ENCODE results near the gene WDFY4.

DNA sequence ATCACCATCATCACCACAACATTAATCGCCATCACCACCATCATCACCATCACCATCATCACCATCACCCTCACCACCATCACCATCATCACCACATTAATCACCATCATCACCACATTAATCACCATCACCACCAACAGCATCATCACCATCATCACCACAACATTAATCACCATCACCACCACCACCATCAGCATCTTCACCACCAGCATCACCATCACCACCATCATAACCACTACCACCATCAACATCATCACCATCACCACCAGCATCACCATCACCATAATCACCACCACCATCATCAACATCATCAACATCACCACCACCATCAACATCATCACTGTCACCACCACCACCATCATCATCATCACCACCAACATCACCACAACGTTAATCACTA, 124.6 kb downstream of the WDFY4 start:
- TF ChIP-seq, protein P1, sequence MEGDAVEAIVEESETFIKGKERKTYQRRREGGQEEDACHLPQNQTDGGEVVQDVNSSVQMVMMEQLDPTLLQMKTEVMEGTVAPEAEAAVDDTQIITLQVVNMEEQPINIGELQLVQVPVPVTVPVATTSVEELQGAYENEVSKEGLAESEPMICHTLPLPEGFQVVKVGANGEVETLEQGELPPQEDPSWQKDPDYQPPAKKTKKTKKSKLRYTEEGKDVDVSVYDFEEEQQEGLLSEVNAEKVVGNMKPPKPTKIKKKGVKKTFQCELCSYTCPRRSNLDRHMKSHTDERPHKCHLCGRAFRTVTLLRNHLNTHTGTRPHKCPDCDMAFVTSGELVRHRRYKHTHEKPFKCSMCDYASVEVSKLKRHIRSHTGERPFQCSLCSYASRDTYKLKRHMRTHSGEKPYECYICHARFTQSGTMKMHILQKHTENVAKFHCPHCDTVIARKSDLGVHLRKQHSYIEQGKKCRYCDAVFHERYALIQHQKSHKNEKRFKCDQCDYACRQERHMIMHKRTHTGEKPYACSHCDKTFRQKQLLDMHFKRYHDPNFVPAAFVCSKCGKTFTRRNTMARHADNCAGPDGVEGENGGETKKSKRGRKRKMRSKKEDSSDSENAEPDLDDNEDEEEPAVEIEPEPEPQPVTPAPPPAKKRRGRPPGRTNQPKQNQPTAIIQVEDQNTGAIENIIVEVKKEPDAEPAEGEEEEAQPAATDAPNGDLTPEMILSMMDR (tag by site-specific recombination; IDR thresholded peaks at IDR 0.05), result no peak
- TF ChIP-seq, protein P2, sequence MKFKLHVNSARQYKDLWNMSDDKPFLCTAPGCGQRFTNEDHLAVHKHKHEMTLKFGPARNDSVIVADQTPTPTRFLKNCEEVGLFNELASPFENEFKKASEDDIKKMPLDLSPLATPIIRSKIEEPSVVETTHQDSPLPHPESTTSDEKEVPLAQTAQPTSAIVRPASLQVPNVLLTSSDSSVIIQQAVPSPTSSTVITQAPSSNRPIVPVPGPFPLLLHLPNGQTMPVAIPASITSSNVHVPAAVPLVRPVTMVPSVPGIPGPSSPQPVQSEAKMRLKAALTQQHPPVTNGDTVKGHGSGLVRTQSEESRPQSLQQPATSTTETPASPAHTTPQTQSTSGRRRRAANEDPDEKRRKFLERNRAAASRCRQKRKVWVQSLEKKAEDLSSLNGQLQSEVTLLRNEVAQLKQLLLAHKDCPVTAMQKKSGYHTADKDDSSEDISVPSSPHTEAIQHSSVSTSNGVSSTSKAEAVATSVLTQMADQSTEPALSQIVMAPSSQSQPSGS (tag by site-specific recombination; IDR thresholded peaks at IDR 0.05; ENCODE audit: low read depth), result no peak

Data from HEK293 (cell line).